D721Med (cell line): Measurements from ENCODE around the gene PROSER1.
"Not testable (repeated sequence)": the region's sequence is repeated elsewhere in the genome, so short reads cannot be mapped to it uniquely, and the experiment has no call there.

Source experiments
- DNase-seq: peaks from one replicate; pipeline ENCODE4 v3.0.0; 2011; ENCODE audit warnings: low spot score; ENCODE audit not compliant: insufficient read length
- FAIRE-seq: peaks from 2 replicates; lab custom pipeline; 2011; peaks lifted over from hg19 to GRCh38; lab: Jason Lieb, UNC
- CTCF ChIP-seq: IDR thresholded peaks from 2 replicates; pipeline ENCODE4 v1.5.1; 2012; ENCODE audit warnings: mild to moderate bottlenecking, control low read depth; ENCODE audit not compliant: insufficient read depth; ENCODE audit errors: missing control alignments

PROSER1 gene

GRCh38 chr13:39016087-39016486, 21.8 kb downstream of the PROSER1 start:
- DNase-seq (no peak), FAIRE-seq (no peak)
- TF ChIP-seq CTCF, result no peak

DNA sequence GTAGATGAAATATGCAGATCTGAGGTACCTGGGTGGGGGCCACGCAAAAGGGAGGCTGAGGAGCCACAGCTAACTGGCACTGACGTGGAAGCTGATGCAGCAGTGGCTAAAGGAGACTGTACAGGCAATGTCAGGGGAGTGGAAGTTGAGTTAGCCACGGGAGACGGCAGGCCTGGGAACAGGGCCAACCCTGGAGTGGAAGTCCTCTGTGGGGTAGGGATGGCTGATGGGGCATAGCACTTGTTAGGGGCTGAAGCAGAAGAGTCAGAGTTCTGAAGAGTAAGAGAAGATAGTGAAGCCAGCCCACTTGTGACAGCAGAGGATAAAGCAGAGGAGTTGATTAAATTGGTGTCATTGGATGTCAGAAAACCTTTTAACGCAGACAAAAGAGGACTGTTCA, 24.4 kb downstream of the PROSER1 start:
- DNase-seq, result no peak
- no peak for TF ChIP-seq CTCF
- no peak for FAIRE-seq

DNA sequence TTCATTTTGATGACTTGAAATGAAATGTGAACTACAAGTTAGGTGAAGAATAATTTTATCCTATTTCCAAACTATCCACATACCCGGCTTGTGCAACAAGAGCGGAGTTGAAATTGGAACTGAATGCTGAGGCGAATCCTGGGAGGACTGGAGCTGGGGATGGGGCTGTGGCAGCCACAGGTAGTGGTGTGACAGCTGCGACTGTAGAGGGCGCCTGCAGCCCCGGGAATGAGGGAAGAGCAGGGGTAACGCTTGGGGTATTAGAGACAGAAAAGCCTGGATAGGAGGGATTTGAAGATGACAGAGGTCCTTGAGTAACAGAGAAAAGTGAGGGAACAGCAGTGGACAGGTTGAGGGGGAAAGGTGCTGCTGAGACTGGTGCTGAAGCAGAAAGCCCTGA, 25.3 kb downstream of the PROSER1 start:
- no peak for DNase-seq
- peak; percentile 40 for TF ChIP-seq CTCF
- FAIRE-seq, result no peak

DNA sequence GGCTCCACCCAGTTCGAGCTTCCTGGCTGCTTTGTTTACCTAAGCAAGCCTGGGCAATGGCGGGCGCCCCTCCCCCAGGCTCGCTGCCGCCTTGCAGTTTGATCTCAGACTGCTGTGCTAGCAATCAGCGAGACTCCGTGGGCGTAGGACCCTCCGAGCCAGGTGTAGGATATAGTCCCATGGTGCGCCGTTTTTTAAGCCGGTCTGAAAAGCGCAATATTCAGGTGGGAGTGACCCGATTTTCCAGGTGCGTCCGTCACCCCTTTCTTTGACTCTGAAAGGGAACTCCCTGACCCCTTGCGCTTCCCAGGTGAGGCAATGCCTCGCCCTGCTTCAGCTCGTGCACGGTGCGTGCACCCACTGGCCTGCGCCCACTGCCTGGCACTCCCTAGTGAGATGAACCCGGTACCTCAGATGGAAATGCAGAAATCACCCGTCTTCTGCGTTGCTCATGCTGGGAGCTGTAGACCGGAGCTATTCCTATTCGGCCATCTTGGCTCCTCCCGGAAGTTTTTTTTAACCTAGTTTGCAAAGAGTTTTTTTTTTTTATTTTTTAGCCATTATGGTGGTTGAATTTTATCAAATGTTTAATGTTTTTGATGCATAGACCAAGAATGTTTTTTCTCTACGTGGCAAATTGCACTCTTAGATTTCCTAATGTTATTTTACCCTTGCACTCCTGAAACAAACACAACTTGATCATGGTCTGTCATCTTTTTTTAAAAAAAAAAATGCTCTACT, 31.3 kb downstream of the PROSER1 start:
- not testable (repeated sequence) for FAIRE-seq, DNase-seq

DNA sequence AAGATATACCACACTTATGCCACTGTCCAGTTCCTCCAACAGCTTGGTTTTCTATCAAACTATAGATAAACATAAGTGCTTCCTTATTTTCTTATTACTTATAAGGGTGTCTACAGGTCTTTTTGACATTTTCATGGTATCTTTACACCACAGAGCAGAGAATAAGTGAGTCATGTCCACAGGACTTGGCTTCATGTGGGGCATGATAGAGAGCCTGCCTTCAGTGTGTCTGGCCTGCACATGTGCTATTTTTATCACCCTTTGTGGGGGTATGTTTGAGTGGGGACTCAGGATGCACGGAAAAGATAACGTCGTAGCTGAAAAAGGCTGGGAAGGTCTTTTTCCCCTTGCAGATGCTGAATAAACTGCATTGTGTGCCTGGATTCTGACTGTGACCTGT, 39.1 kb downstream of the PROSER1 start:
- TF ChIP-seq CTCF, result no peak
- FAIRE-seq, result no peak
- DNase-seq, result no peak

GRCh38 chr13:38993381-38993780, 44.5 kb downstream of the PROSER1 start:
- no peak for FAIRE-seq
- TF ChIP-seq CTCF, result no peak
- no peak for DNase-seq

GRCh38 chr13:38990693-38991092, 47.2 kb downstream of the PROSER1 start, which contains the start of gene STOML3:
Gene STOML3 (minus strand): TSS chr13:38990831. CDS start chr13:38990721, 110 bp downstream.
- no peak for DNase-seq
- TF ChIP-seq CTCF, result no peak
- FAIRE-seq, result no peak
